ENCODE measurements around the gene NUDT16L1.

GRCh38 chr16:4651827-4652226 lies 41.5 kb upstream of the NUDT16L1 start:
- TF ChIP-seq CTCF (IDR thresholded peaks at IDR 0.05) (no peak), POLR2AphosphoS5 (IDR thresholded peaks at IDR 0.05) (no peak)

Data from transverse colon (tissue), 4 donors.